C1 segment of cervical spinal cord (tissue), 14 donors: ENCODE measurements around the gene TMEM126B.
"Not testable (repeated sequence)": the region's sequence is repeated elsewhere in the genome, so short reads cannot be mapped to it uniquely, and the experiment has no call there.

Experiments used
- DNase-seq, 14 donors: peaks; one replicate each; lab custom pipeline; 2025; lab: John Stamatoyannopoulos, UW

Gene TMEM126B

GRCh38 chr11:85627998-85628770 lies at the start of gene TMEM126B:
Gene TMEM126B, plus strand, starts transcription at chr11:85628593. Its CDS starts 15 bp downstream, at chr11:85628608.
- DNase-seq = peak; percentile 69 to 99 (median 96)

DNA sequence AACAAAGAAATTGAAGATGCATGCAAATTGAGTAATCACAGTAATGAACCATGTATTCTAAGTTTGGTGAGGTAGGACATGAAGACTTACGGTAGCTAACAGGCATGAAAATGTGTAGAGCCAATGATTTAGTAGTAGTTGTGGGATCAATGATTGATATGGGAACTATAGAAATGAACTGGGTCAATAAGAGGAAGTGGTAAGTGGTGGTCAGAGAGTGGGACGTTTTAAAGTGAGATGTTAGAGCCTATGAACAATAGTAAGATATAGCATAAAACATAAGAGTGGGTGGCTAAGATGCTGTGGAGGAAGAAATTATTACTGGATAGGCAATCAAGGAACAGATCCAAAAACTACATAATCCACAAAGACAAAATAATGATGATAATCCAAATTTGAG lies 46.3 kb upstream of the TMEM126B start:
- no peak for DNase-seq

- no peak for DNase-seq
These were observed 39.0 kb upstream of the TMEM126B start for GRCh38 chr11:85589373-85589772.

GRCh38 chr11:85590848-85591483 lies 37.4 kb upstream of the TMEM126B start:
- no peak for DNase-seq

GRCh38 chr11:85595285-85595884 lies 33.0 kb upstream of the TMEM126B start:
- DNase-seq = peak in 1 of 14 donors; percentile 38

- DNase-seq = no peak
These were observed 31.5 kb upstream of the TMEM126B start for GRCh38 chr11:85596886-85597285.

DNA sequence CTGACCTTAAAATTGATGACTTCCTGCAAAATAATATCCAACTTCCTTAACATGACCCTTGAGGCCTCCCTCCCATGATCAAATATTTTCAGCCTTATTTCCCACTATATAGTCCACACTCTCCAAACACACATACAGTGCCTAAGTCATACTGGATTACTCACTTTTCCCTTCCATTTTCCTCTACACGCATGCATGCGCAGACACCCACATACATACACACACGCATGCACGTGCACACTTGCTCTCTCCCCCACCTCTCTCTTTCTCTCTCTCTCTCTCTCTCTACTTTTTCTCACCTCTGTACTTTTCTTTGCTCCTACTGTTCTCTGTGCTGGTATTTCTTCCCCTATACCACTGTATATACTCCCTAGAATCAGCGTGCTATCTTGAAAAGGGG lies 29.3 kb upstream of the TMEM126B start:
- no peak for DNase-seq

DNA sequence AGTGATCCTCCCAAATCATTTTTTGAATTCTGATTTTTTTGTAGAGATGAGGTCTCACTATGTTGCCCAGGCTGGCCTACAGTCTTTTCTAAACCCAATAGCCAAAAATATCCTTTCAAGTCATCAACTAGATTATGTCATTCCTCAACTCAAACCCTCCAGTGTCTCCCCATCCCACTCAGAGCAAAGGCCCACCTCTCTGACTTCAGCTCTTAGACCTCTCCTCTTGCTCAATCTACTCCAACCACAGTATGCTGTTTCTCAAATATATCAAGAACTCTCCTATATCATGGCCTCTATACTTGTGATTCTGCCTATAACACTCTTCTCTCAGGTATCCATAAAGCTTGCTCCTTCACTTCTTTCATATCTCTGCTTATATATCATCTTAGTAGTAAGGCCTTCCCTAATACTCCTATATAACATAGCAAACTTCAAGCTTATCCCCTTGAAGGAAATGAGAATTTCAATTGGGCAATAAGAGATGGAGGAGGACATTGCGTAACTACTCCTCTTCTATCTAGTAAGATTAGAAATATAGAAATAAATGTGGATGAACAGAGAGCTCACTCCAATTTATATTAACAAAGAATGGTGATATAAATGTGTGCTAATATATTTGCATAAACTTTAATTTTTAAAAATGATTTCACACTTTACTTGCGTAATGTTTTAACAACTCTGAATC lies 25.7 kb upstream of the TMEM126B start:
- no peak for DNase-seq

DNA sequence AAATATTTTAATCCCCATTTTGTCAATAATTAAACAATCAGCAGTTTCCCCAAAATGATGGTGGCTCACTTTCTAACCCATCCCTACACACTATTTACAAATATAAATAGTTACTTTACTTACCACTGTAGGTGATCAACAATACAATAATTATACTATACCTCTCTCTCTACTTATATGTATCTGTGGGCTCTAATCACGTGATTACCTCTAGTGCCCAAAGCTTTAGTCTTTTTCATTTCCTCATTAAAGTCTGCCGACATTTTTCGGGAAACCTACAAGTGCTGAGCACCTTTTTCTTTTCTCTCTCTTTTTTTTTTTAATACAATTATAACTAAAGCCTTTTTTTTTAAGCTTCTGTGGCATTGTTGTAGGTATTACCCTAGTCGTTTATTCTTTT lies 25.2 kb upstream of the TMEM126B start:
- no peak for DNase-seq

GRCh38 chr11:85606237-85606636 lies 22.2 kb upstream of the TMEM126B start:
- not testable (repeated sequence) for DNase-seq

GRCh38 chr11:85608621-85609020 lies 19.8 kb upstream of the TMEM126B start:
- DNase-seq = not testable (repeated sequence)

GRCh38 chr11:85609286-85609685 lies 19.1 kb upstream of the TMEM126B start:
- not testable (repeated sequence) for DNase-seq

GRCh38 chr11:85611643-85612042 lies 16.8 kb upstream of the TMEM126B start:
- DNase-seq = not testable (repeated sequence)

DNA sequence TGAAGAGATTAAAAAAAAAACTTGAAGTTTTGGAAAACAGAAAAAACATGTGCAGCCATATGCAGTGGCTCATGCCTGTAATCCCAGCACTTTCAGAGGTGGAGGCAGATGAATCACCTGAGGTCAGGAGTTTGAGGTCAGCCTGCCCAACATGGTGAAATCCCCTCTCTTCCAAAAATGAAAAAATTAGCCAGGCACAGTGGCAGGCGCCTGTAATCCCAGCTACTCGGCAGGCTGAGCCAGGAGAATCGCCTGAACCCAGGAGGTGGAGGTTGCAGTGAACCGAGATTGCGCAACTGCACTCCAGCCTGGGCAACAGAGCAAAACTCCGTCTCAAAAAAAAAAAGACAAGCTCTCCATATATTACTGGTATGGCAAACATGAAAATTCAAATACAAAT lies 8.9 kb upstream of the TMEM126B start:
- DNase-seq = no peak

GRCh38 chr11:85620256-85620655 lies 8.1 kb upstream of the TMEM126B start:
- DNase-seq = no peak

DNA sequence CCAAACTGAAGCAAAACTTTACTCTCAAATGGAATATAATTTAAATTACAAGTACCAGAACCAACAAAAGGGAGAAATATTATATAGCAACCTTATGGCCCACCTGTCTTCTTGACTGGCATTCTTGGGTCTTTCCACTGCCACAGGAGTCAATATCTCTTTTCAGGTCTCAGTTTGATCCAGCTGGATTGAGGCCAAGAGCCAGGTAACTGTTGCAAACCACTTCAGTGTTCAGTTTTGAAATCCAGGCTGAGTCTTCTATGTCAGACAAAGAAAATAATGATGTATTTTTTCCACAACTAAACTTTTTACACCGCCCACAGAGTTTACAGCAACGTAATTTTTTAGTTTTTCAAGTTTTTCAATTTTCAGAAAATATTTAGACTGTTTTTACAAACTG lies 1.9 kb upstream of the TMEM126B start:
- DNase-seq = peak in 1 of 14 donors; percentile 23

- DNase-seq = peak in 12 of 14 donors; percentile 30 to 80 (median 52)
These were observed 928 bp upstream of the TMEM126B start, which contains the start of gene DLG2 for GRCh38 chr11:85627332-85627997. Gene DLG2, minus strand, starts transcription at chr11:85627344.

GRCh38 chr11:85628771-85629341 lies 463 bp downstream of the TMEM126B start:
- DNase-seq = peak in 3 of 14 donors; percentile 37 to 54 (median 44)

GRCh38 chr11:85634747-85635146 lies 6.4 kb downstream of the TMEM126B start:
- DNase-seq = no peak

DNA sequence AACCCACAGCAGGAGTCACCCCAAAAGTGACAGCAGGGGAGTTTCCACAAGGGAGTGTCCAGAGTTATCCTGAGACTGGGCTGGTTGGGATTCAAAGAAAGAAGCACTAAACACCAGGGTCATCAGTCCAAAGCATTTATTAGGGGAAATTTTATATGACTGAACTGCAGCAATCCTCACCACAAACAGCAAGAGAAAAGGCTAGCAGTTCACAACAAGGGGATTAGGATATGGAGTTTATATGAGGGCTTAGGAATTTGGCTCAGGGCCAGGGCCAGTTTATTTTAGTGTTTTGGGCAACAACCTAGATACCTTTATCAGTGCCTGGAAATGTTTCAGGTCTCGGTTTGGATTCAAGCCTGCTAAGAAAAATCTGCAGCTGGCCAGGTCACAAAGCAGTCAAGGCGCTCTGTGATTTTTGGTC lies 14.8 kb downstream of the TMEM126B start:
- no peak for DNase-seq

DNA sequence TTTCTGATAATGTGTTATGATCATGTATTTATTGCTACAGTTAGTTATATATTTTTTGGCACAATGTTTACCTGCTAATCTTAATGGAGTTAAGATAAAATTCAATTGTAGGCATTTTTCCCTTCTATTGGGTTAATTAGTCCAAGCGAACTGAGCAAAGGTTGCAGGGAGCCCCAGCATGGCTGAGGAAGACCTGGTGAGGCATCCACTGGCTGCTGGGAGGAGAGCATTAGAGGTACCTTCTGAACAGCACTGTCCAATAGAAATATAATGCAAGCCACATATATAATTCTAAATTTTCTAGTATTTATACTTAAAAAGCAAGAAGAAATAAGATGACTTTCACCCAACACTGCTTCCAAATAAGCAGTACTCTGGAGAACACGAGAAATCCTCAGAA lies 18.7 kb downstream of the TMEM126B start:
- no peak for DNase-seq
